ENCODE data around the gene HSBP1L1. TPM values are rescaled to one million over a fixed set of nuclear protein-coding genes. Genes with fewer than 3 reads are reported as not detected.

HSBP1L1 gene
- total RNA-seq, 1 donor from 2014 or later, result 9.4 TPM

DNA sequence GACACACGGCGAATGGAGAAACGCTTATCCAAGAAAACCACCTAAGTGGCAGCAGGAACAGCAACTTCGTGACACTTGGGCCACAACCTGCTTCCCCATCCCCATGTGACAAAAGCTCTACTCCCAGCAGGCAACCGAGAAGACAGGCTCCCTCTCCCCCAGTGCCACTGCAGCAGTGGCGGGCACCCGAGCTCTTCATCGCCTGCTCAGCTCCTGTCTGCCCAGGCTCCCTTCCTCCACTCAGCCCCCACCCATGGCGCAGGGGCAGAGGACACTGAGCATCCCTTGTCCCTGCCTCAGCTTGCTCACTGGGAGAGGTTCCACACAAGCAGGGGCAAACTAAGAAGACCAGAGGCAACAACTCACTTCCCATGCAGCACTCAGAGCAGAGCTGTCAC lies 35.9 kb upstream of the HSBP1L1 start:
- DNase-seq (ENCODE audit: low spot score), result no peak

GRCh38 chr18:79930020-79930642 lies 34.3 kb upstream of the HSBP1L1 start:
- no peak for DNase-seq (ENCODE audit: low spot score)

GRCh38 chr18:79931475-79931874 lies 33.0 kb upstream of the HSBP1L1 start:
- DNase-seq (ENCODE audit: low spot score), result no peak

- no peak for DNase-seq (ENCODE audit: low spot score)
Measured at GRCh38 chr18:79932907-79933306, 31.5 kb upstream of the HSBP1L1 start.

DNA sequence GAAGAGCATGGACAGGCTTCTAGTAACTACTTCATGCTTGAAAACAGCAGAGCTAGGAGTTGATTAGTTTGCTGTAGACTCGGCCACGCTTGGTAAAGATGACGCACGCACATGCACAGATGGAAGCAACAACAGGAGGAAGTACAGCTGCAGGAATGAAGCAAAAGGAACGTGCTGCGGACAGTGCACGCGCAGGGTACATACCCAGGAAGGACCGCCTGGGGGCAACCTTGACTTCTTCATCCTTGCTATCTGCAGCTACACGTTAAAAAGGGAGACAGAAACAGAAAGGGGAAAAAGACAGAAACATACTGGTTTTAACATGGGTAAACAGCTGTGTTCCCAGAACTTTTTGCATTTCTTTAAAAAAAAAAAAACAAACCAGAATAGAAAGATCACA lies 30.7 kb upstream of the HSBP1L1 start:
- no peak for DNase-seq (ENCODE audit: low spot score)

GRCh38 chr18:79934311-79935097 lies 29.9 kb upstream of the HSBP1L1 start:
- no peak for DNase-seq (ENCODE audit: low spot score)

DNA sequence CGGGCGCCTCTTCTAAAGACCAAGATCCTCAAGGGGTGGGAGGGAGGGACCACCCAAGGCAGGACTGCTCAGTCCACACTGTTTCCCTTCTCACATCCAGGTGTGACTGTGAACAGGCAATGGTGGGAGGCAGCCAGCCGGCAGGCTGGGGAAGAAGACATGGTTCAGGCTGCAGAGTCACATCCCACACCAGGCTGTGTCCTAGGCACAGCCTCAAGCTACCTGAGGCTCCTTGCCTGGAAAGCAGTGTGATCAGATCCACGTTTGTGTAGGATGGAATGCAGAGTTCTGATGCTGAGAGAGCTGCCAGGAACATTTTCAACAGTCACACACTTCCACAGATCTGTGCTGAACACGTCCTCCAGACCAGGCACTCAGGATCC lies 29.4 kb upstream of the HSBP1L1 start:
- DNase-seq (ENCODE audit: low spot score), result no peak

DNA sequence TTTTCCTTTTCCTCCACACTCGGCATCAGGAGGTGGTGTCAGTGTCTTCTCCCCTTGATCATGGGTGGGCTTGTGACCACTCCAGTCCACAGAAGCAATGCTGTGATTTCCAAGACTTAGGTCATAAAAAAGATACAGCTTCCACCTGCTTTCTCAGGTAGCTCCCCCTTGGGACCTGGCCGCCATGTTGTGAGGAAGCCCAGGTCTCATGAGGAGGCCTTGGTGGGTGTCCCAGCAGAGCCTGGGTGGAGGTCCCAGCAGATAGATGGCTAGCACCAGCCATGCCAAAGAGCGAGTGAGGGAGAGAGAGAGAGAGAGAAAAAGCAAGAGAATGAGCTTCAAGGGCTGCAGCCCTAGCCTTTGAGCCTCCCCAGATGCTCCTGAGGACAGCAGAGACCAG lies 28.9 kb upstream of the HSBP1L1 start:
- DNase-seq (ENCODE audit: low spot score), result no peak

DNA sequence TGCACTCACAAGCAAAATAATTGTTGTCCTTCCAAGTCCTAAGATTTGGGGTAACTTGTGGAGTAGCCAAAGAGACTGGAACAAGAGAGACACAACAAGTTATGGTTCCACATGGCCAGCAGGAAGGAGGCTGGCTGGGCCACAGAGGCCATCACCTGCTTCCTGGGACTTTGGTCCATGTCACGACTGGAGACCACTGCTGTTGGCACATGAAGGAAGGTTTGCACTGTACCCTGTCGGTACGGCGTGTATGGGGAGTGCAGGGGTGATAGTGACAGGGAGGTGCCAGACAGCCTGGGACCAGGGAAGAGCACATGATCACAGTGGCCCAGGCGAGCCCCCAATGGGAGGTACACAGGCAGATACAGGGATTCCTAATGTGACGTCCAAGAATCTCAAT lies 28.5 kb upstream of the HSBP1L1 start:
- no peak for DNase-seq (ENCODE audit: low spot score)

- no peak for DNase-seq (ENCODE audit: low spot score)
Measured at GRCh38 chr18:79936641-79937040, 27.8 kb upstream of the HSBP1L1 start.

DNA sequence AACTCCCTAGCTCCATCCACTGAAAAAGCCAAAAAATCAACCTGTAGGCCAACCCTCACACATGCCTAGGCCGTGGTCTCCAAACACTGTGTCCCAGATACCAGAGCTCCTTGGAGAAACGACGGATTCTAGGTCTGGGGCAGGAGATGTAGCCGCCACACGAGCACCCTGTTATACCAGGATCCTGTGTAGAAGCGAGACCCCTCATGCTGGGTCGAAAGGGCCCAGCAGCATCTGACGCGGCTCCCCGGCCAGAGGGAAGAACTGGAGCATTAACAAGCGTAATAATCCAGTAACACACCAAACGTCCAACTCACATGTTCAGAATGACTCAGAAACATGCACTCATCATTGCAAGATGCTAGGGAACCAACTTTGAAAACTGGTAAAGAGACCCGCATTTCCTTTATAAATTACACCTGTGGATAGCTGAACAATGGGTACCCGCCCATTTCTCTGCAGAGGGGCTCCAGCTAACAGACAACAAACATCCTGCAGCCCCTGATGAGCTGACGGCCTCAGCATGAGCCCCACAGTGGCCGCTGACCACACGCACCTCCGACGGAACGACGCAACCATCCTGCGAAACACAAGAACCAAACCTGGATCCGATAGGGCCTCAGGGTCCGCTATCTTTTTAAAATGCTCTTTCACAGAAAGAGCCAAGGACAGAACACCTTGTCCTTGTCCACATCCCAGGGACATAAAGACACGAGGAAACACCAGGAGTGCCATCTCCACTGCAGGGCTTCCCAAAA lies 27.2 kb upstream of the HSBP1L1 start:
- DNase-seq (ENCODE audit: low spot score), result no peak

DNA sequence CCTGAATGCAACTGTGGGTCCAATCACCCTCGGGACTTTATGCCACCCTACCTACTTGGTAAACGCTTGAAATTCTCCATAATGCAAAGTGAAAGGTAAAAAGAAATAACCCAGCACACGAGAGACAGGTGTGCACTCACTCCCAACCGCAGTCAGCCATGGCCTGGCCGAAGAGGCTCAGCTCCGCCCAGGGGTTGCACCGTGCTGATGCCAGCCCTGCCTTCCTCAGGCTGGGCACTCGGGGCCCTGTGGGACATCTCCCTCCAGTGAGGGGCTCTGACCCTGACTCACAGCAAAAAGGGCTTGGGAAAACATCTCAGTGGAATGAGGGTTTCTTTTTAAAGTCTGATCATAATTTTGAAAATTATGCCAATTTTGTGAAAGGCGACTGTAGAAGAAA lies 26.2 kb upstream of the HSBP1L1 start:
- DNase-seq (ENCODE audit: low spot score), result no peak

- DNase-seq (ENCODE audit: low spot score), result no peak
Measured at GRCh38 chr18:79939096-79939495, 25.3 kb upstream of the HSBP1L1 start.

DNA sequence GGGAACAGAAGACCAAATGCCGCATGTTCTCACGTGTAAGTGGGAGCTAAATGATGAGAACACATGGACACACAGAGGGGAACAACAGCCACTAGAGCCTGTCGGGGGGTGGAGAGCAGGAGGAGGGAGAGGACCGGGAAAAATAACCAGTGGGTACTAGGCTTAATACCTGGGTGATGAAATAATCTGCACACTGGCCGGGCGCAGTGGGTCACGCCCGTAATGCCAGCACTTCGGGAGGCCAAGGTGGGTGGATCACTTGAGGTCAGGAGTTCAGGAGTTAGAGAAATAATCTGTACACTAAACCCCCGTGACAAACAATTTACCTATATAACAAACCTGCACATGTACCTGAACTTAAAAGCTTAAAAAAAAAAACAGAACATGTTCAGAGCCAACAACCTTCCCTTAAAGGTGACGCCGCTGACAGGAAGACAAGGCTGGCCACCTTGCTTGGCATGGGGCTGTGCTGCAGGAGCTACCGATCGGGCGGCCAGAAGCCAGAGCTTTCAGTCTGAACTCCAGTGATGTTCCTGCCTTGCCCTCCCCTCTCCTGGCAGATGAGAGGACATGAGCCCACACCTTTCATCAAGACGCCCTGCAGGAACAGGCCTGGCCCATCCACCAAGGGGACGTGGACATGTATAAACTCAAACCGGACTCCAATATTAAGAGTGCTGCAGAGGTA lies 24.2 kb upstream of the HSBP1L1 start:
- no peak for DNase-seq (ENCODE audit: low spot score)

DNA sequence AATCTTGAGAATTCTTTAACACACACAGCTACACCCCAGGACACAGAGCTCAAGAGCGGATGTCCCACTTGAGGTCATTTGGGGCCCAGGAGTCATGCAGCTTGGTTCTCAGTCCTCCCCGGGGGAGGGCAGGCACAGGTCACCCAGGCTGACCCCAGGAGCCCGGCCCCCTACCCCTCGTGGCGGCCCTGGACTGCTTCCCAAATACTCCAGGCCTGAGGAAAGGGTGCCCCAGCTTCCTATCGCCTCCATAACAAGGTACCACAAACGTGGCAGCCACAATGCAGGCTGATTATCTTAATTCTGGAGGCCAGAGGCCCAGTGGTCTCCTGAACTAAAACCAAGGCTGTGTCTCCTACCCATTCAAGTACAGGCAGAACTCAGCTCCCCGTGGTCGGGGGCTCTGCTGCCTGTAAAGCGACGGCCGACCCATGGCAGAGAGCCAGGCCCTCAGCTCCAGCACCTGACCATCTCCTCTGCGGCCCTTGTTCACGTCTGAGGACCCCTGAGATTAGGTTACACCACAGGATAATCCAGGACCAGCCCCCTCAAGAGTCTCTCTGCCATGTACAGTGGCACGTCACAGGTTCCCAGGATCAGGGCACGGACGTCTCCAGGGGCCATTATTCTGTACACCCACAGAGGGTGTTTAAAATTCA lies 23.5 kb upstream of the HSBP1L1 start:
- DNase-seq (ENCODE audit: low spot score), result no peak

GRCh38 chr18:79941473-79942119 lies 22.8 kb upstream of the HSBP1L1 start:
- no peak for DNase-seq (ENCODE audit: low spot score)

GRCh38 chr18:79942211-79942610 lies 22.2 kb upstream of the HSBP1L1 start:
- DNase-seq (ENCODE audit: low spot score), result no peak

DNA sequence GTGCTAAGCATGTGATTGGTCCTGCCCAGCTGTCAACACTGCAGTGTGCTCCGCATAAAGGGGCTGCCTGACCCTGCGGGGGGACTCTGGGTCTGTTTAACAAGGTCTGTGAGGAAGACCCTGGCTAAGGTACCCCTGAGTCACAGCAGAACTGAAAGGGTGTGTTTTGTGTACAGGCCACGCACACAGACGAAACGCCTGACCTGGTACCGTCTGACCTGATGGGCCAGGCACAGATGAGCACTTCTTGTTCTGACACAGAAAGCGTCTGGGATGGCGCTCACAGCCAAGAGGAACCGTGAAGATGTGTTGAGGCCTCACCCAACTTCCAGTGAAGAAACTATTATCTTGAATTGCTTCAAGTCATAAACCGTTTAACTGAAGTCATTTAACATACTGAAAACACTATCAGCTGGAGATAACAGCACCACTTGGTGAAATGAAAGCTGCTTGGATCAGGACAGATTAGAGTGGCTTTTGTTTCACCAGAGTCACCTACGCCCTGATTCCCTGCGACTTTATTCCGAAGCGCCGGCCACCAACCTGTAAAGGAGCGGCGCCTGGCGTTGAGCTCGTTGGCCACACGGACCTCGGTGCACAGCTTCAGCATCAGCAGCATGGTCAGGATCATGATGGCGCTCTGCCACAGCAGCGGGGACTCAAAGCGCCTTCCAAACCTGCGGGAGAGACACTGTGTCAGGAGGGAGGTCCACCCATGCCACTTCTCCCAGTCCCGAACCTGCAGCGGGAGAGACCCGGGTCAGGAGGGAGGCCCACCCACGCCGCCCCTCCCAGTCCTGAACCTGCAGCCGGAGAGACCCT lies 21.4 kb upstream of the HSBP1L1 start:
- DNase-seq (ENCODE audit: low spot score), result no peak

DNA sequence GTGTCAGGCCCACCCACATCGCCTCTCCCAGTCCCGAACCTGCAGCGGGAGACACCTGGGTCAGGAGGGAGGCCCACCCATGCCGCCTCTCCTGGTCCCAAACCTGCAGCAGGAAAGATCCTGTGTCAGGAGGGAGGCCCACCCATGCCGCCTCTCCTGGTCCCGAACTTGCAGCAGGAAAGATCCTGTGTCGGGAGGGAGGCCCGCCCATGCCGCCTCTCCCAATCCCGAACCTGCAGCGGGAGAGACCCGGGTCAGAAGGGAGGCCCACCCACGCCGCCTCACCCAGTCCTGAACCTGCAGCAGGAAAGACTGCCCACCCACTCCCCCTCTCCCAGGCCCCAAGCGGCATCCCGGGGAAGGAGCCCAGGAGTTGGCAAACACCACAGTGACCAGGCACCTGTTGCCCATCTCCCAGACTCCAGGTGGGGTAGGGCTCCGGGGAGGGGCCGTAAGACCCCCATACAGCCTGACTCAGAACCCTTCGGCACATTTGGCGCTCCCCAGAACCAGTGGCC lies 20.8 kb upstream of the HSBP1L1 start:
- no peak for DNase-seq (ENCODE audit: low spot score)

- no peak for DNase-seq (ENCODE audit: low spot score)
Measured at GRCh38 chr18:79944126-79944731, 20.2 kb upstream of the HSBP1L1 start.
